ENCODE results near the gene TBC1D16.

Gene TBC1D16

DNA sequence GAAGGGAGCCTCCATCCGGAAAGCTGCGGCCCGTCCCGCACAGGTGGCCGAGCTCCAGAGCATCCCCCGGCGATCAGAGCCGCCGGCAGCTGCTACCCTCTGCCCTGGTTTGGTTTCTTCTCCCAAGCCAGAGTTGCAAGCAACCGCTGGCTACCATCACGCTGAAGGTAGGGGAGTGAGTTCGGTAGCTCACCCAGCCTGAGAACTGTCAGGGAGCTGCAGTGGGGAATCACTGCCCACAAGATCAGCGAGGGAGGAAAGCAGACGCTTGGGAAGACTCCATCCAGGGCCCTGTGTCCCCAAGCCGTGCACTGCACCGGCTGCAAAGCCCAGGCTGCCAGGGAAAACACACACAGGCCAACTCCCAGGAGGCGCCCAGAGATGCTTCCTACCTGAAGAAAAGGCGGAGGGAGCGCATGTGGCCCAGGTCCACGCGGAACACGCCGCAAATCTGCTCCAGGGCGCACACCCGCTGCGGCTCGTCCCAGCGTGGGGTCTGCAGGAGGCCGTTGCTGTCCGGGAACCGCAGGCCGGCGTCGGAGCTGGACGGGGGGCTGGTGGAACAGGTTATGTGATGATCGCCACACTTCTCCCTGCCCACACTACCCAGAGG lies 83.3 kb downstream of the TBC1D16 start:
- H3K27ac ChIP-seq, result no peak overlapping the region
- TF ChIP-seq CTCF (conservative IDR thresholded peaks at IDR 0.05), result no peak

DNA sequence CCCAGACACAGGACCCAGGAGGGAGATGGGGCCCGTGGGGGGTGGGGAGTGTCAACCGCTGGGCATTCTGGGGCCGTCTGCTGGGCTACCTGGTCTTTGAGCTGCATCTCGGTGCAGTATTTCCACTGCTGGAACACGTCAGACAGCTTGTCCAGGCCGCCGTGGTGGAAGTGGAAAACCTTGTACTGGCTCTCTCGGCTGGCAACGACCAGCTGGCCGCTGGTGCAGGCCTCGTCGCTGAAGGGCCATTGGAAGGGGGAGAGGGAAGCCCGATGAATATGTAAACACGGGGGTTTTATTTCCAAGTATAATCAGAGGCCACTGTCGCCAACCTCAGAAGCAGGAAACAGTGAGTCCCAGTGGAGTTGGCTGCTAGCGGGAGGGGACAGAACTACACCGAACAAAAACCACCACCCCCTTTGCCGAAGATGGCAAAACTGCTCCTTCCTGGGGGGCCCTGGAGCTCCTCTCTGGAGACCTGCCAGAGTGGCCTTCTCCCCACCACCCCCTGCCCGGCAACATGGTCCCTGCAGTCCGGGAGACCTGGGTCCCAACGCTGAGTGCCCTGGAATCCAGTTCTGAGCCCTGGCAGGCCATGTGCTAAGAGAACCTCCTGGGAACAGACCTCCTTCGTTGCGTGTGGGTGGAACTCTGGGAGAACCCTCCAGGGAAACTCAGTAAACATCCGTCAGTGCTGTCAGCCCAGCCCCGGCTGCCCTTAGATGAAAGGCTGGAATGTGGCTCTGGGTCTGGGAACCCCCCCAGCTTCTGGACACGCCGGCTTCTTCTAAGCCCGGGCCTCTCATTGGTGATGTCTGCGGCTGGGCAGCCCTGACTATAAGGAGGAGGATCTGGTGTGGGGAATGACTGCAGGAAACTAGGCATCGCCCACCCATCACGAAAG lies 84.1 kb downstream of the TBC1D16 start:
- TF ChIP-seq CTCF (conservative IDR thresholded peaks at IDR 0.05), result no peak
- no peak overlapping the region for H3K27ac ChIP-seq

DNA sequence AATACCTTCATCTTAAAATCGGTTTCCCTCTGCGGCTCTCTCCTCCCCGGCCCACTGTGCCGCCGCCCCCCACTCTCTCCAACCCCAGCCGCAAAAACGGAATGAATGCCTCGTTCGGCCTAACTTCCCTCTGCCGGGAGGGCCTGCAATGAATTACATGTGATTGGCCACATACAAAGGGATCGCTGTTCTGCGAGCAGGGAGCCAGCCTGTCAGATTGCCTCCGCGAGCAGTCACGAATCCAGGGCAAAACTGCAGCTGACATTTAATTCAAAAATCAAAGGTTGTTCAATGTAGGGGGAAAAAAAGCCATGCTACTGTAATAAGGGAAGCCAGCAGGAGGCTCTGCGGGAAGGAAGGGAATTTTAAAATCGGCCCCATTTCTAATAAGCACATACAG lies 84.9 kb downstream of the TBC1D16 start:
- no peak for TF ChIP-seq CTCF (conservative IDR thresholded peaks at IDR 0.05)
- no peak overlapping the region for H3K27ac ChIP-seq

GRCh38 chr17:79950306-79950705 lies 85.4 kb downstream of the TBC1D16 start:
- no peak overlapping the region for H3K27ac ChIP-seq
- no peak for TF ChIP-seq CTCF (conservative IDR thresholded peaks at IDR 0.05)

- H3K27ac ChIP-seq, result no peak overlapping the region
- no peak for TF ChIP-seq CTCF (conservative IDR thresholded peaks at IDR 0.05)
Observed at GRCh38 chr17:79949656-79950209, 85.9 kb downstream of the TBC1D16 start.

DNA sequence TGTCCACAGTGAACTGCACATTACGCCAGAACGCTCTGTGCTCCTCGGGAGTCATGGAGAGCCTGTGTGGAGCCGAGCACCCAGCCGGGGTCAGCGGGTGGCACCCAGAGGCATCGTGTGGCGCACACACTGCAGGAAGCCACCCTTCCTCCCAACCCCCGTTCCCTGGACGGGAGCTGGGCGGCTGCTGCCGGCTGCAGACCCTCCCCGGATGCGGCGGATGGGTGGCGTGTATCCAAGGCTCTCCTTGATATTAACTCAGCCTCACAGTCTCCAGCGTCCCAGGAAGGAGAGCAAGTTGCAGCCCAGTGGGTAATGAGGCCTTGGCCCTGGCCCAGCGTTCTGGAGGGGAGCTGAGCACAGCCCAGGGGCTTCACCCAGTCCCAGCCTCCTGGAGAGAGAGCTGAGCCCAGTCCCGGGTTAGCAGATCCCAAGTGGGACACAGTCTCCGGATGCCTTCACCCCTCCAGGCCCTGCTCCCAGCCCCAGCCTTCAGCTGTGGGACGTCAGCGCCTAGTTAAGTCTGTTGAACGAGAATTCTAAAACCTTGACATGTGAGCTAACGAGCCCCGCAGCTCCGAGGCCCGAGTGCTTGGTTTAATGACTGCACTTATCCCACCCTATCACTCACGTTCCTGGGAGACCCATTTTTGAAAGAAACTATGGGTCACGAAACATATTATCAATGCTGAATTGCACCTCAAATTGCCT lies 86.6 kb downstream of the TBC1D16 start:
- no peak for TF ChIP-seq CTCF (conservative IDR thresholded peaks at IDR 0.05)

DNA sequence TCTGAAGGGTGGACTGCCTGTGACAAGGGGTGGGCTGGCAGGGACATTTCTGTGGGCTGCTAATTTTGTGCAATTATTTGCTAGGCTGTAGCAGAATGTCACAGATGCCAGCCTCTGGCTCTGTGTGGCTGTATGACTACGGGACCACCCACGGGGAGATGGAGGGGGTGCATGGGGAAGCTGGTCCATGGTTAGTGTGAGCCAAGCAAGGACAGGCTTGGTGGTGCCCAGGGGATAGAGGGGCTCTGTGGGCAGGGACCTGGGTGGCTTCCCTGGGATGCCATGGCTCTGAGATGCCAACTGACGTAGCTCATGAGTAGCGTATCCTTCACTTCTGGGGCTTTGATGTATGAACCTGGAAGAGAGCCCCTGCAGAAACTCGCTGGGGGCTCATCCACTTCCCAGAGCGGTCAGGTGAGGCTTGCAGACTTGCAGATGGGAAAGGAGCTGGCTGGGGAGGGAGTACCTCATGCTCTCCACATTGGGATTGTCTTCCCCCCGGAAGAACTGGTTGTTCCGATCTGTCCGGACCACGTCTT lies 87.2 kb downstream of the TBC1D16 start:
- no peak for TF ChIP-seq CTCF (conservative IDR thresholded peaks at IDR 0.05)
- no peak overlapping the region for H3K27ac ChIP-seq

More for the DNA sequence above, 86.6 kb downstream of the TBC1D16 start:
- H3K27ac ChIP-seq, result no peak overlapping the region
